ENCODE measurements around the gene FEZ2. TPM values are rescaled to one million over a fixed set of nuclear protein-coding genes. Genes with fewer than 3 reads are reported as not detected.
A peak's percentile ranks its signal among the peaks of the same experiment; 100 is the strongest.

The FEZ2 gene
- total RNA-seq, 4 donors from 2014 or later = 42.4 to 93.8 (median 61.1) TPM

- no peak for DNase-seq (ENCODE audit: low spot score in 2 of 2)
- TF ChIP-seq EP300 (IDR thresholded peaks at IDR 0.05) (no peak), POLR2A (IDR thresholded peaks at IDR 0.05) (no peak)
- TF ChIP-seq, protein P1, sequence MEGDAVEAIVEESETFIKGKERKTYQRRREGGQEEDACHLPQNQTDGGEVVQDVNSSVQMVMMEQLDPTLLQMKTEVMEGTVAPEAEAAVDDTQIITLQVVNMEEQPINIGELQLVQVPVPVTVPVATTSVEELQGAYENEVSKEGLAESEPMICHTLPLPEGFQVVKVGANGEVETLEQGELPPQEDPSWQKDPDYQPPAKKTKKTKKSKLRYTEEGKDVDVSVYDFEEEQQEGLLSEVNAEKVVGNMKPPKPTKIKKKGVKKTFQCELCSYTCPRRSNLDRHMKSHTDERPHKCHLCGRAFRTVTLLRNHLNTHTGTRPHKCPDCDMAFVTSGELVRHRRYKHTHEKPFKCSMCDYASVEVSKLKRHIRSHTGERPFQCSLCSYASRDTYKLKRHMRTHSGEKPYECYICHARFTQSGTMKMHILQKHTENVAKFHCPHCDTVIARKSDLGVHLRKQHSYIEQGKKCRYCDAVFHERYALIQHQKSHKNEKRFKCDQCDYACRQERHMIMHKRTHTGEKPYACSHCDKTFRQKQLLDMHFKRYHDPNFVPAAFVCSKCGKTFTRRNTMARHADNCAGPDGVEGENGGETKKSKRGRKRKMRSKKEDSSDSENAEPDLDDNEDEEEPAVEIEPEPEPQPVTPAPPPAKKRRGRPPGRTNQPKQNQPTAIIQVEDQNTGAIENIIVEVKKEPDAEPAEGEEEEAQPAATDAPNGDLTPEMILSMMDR (IDR thresholded peaks at IDR 0.05) = no peak
- peaks cover 0 to 4% (median 0%) of the 10 kb centered on the region in 4 donors for H3K4me1 ChIP-seq
- peaks cover 0 to 62% (median 5%) of the 10 kb centered on the region in 3 donors for H3K36me3 ChIP-seq
- no peaks in the 10 kb centered on the region for H3K27me3 ChIP-seq
- no peaks in the 10 kb centered on the region for H3K9me3 ChIP-seq
- 88 to 96% methylated on average over 2 of the region's 2 CpGs for WGBS, 2 donors
- H3K4me3 ChIP-seq = no peak overlapping the region
- no peak overlapping the region for H3K27ac ChIP-seq
Observed at GRCh38 chr2:36574560-36574959, 23.4 kb downstream of the FEZ2 start.

- H3K36me3 ChIP-seq = peaks cover 0 to 48% (median 2%) of the 10 kb centered on the region in 3 donors
- H3K27ac ChIP-seq = no peak overlapping the region
- 90 to 100% methylated on average over 1 of the region's 1 CpG for WGBS, 2 donors
- H3K4me3 ChIP-seq = no peak overlapping the region
- DNase-seq (ENCODE audit: low spot score in 2 of 2) = no peak
- peaks cover 0 to 18% (median 2%) of the 10 kb centered on the region in 4 donors for H3K4me1 ChIP-seq
- no peaks in the 10 kb centered on the region for H3K27me3 ChIP-seq
- TF ChIP-seq, protein P1 (IDR thresholded peaks at IDR 0.05) = no peak
- TF ChIP-seq EP300 (IDR thresholded peaks at IDR 0.05) (no peak), POLR2A (IDR thresholded peaks at IDR 0.05) (no peak)
- H3K9me3 ChIP-seq = no peaks in the 10 kb centered on the region
Observed at GRCh38 chr2:36573165-36573564, 24.8 kb downstream of the FEZ2 start.

GRCh38 chr2:36572719-36573059, 25.3 kb downstream of the FEZ2 start:
- peak overlapping the region in 1 of 4 donors; percentile 14 for H3K27ac ChIP-seq
- H3K4me3 ChIP-seq = no peak overlapping the region
- no peaks in the 10 kb centered on the region for H3K9me3 ChIP-seq
- DNase-seq (ENCODE audit: low spot score in 2 of 2) = no peak
- peaks cover 0 to 22% (median 2%) of the 10 kb centered on the region in 4 donors for H3K4me1 ChIP-seq
- WGBS, 2 donors = 59 to 62% methylated on average over 4 of the region's 4 CpGs
- H3K36me3 ChIP-seq = peaks cover 0 to 44% (median 0%) of the 10 kb centered on the region in 3 donors
- no peaks in the 10 kb centered on the region for H3K27me3 ChIP-seq
- TF ChIP-seq POLR2A (IDR thresholded peaks at IDR 0.05) (no peak), EP300 (IDR thresholded peaks at IDR 0.05) (no peak)
- TF ChIP-seq, protein P1 (IDR thresholded peaks at IDR 0.05) = no peak

DNA sequence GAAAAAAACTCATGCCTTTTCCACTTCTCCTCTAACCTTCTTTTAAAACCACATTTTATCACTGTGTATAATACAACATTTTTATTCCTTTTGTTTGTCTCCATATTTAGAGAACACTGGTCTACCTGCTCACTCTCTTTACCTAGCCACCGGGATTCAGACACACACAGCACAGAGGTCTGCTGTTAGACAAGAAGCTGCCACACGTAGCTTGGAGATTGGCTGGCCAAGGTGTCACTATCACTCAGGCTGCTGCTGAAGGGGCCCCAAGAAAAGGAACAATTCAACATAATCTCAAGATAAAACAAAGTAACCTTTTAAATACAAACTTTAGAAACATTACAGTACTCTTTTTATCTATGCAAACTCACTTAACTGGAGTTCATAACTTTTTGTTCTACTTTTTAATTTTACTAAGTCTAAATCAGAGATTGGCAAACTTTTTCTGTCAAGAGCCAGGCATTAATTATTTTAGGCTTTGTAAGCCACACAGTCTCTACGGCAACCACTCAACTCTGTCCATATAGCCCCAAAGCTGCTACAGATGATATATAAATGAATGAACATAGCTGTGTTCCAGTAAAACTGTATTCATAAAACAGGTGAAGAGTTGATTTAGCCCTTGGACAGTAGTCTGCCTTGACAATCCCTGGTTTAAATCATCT, 25.8 kb downstream of the FEZ2 start:
- Histone ChIP-seq H3K27me3 (no peaks in the 10 kb centered on the region), H3K9me3 (no peaks in the 10 kb centered on the region), H3K4me1 (peaks cover 0 to 22% (median 2%) of the 10 kb centered on the region in 4 donors), H3K36me3 (peaks cover 0 to 42% (median 0%) of the 10 kb centered on the region in 3 donors), H3K27ac (peak overlapping the region in 1 of 4 donors; percentile 14), H3K4me3 (no peak overlapping the region)
- TF ChIP-seq POLR2A (IDR thresholded peaks at IDR 0.05) (no peak), EP300 (IDR thresholded peaks at IDR 0.05) (no peak)
- TF ChIP-seq, protein P1 (IDR thresholded peaks at IDR 0.05) = no peak
- WGBS, 2 donors = 66 to 68% methylated on average over 3 of the region's 3 CpGs
- no peak for DNase-seq (ENCODE audit: low spot score in 2 of 2)

- H3K27ac ChIP-seq = no peak overlapping the region
- WGBS, 2 donors = 66 to 83% methylated on average over 1 of the region's 1 CpG
- H3K27me3 ChIP-seq = no peaks in the 10 kb centered on the region
- TF ChIP-seq POLR2A (IDR thresholded peaks at IDR 0.05) (no peak), EP300 (IDR thresholded peaks at IDR 0.05) (no peak)
- TF ChIP-seq, protein P1 (IDR thresholded peaks at IDR 0.05) = no peak
- H3K4me3 ChIP-seq = no peak overlapping the region
- peaks cover 0 to 22% (median 2%) of the 10 kb centered on the region in 4 donors for H3K4me1 ChIP-seq
- DNase-seq (ENCODE audit: low spot score in 2 of 2) = no peak
- peaks cover 0 to 41% (median 0%) of the 10 kb centered on the region in 3 donors for H3K36me3 ChIP-seq
- H3K9me3 ChIP-seq = no peaks in the 10 kb centered on the region
Observed at GRCh38 chr2:36570416-36570815, 27.6 kb downstream of the FEZ2 start.

All from tibial nerve (tissue), 4 donors.